GM20431 (cell line): ENCODE data around the gene SRSF9.
"Not testable (repeated sequence)": the region's sequence is repeated elsewhere in the genome, so short reads cannot be mapped to it uniquely, and the experiment has no call there.

Experiments used
- in situ Hi-C: fragments of 300-500 bp; cut with MseI, MboI; formaldehyde crosslinking; loops from one replicate; pipeline ENCODE4 v1.15.0; 2020; ENCODE audit warnings: low sequenced_read_pairs; ENCODE audit not compliant: unreplicated experiment

The SRSF9 gene, protein sequence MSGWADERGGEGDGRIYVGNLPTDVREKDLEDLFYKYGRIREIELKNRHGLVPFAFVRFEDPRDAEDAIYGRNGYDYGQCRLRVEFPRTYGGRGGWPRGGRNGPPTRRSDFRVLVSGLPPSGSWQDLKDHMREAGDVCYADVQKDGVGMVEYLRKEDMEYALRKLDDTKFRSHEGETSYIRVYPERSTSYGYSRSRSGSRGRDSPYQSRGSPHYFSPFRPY

DNA sequence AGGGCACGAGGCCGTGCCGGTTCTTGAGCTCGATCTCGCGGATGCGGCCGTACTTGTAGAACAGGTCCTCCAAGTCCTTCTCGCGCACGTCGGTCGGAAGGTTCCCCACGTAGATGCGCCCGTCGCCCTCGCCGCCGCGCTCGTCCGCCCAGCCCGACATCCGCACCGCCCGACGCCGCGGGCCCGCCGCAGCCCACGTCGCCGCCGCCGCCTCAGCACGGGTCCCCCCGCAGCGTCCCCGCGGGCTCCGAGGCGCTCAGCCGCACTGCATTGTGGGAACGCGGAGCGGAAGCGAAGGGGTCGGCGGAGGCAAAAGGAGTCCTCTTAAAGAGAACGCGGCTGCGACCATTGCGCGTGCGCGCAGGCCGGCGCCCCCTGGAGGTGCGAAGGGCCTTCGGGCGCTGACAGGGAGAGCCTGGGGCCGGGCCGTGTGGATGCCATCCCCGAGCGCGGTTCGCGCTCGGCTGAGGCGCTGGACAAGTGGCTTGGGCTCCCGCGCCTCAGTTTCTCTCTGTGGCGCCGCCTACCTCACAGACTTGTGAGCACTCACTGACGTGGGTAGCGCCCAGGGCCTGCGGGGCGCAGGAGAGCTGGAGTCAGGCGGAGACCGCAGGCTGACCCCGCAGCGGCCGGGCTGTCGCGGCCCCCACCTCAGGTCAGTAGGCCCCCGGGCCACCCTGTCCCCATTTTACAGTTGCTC is at the start of gene SRSF9:
SRSF9 (minus strand) TSS at position 299 of the 700 bp plus-strand sequence; CDS start at position 160, 139 bp downstream.
- in situ Hi-C loops: no loop called here

- in situ Hi-C loops: not testable (repeated sequence)
Observed at GRCh38 chr12:120519324-120519723, 49.8 kb upstream of the SRSF9 start.

- in situ Hi-C loops: no loop called here
Observed at GRCh38 chr12:120515496-120515895, 45.9 kb upstream of the SRSF9 start.

- in situ Hi-C loops: no loop called here
Observed at GRCh38 chr12:120514002-120514401, 44.5 kb upstream of the SRSF9 start.

DNA sequence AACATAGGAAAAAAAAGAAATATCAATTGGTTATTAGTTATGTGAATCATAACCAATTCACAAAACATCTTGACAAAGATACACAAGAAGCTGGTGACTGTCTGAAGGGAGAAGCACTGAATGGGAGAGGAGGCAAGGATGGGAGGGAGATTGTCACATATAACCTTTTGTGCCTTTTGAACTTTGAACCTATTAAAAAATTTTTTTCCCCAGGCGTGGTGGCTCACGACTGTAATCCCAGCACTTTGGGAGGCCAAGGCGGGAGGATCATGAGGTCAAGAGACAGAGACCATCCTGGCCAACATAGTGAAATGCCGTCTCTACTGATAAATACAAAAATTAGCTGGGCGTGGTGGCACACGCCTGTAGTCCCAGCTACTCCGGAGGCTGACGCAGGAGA is 39.0 kb upstream of the SRSF9 start:
- in situ Hi-C loops: no loop called here

DNA sequence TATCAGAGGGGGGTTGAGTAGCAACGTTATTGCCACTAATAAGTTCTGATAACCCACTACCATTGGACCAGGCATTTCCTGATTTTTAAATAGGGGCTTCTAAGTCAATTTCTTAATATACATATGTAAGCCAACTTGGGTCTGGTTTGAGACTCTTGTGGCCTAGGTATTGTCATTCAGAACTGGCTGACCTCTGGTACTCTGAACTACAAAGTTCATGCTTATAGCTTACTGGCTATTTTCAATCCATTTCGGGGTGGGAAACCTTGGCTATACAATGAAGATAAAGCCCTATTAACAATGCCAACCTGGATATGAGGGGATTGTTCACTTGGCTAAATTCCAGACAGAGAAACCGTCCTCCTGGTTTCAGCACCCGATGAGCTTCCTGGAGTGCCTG is 35.0 kb upstream of the SRSF9 start:
- in situ Hi-C loops: no loop called here

- in situ Hi-C loops: no loop called here
Observed at GRCh38 chr12:120500581-120500980, 31.0 kb upstream of the SRSF9 start.

- in situ Hi-C loops: no loop called here
Observed at GRCh38 chr12:120498870-120499515, 29.4 kb upstream of the SRSF9 start.

GRCh38 chr12:120497524-120498150 is 28.1 kb upstream of the SRSF9 start:
- in situ Hi-C loops: no loop called here

- in situ Hi-C loops: no loop called here
Observed at GRCh38 chr12:120496413-120497340, 27.1 kb upstream of the SRSF9 start.

DNA sequence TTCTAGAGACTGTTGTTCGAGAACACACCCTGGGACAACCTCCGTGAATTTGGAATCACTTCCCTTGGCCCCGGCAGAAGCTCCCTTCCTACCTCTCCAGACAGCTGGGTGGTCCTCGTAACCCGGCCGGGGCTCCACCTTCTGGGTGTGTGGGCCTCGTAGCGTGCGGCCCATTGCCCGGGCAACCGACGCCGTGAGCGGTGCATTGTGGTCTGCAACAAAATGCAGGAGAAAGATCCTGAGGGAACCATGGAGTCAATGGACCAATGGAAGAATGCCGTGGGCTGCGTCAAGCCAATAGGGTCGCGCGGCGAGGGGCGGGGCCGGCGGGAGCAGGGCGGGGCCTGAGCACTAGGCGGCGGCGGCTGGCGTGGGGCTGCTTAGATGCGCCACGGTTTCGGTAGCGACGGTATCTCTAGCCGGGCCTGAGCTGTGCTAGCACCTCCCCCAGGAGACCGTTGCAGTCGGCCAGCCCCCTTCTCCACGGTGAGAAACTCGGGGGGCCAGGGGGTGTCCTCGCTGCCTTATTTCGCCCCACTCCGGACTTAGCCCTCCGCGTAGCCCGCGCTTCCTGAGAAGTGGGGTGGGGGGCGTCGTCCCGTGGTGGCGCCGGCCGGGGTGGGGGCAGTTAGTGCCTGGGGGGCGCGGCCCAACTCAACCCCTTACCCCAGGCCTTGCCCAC is 26.3 kb upstream of the SRSF9 start, which contains the start of gene DYNLL1:
DYNLL1 (plus strand) TSS at position 383 of the 682 bp plus-strand sequence. CDS start 309 bp downstream, outside the sequence.
- in situ Hi-C loops: no loop called here

- in situ Hi-C loops: no loop called here
Observed at GRCh38 chr12:120495186-120495730, 25.7 kb upstream of the SRSF9 start.

DNA sequence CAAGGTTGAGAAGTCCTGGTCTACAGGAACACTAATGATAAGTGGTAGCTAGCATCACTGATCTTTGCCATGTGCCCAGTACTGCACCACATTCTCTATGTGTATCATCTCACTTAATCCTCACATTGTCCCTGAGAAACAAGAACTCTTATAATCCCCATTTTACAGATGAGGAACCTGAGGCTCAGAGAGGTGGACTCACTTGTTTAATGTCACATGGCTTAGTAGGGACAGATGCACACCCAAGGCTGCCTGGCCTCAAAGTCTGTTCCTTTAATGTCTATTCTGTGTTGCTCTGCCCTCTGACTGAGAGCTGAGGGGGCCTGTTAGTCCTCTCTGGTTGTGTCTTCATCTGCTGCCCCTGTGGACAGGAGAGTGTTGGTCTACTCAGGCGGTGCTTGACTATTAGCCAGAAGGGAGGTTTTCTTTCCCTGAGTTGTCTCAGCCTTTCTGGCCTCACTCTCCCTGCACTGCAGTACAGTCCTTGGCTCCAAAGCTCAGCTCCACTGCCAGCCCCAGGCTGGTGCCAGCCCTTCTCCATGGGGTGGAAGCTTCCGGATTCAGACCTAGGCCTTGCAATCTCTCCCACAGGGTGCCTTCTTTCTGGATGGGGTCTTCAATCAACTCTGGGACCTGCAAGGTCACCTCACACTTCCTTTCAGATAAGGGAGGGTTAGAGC is 21.4 kb upstream of the SRSF9 start:
- in situ Hi-C loops: no loop called here

GRCh38 chr12:120490325-120490724 is 20.8 kb upstream of the SRSF9 start:
- in situ Hi-C loops: no loop called here

DNA sequence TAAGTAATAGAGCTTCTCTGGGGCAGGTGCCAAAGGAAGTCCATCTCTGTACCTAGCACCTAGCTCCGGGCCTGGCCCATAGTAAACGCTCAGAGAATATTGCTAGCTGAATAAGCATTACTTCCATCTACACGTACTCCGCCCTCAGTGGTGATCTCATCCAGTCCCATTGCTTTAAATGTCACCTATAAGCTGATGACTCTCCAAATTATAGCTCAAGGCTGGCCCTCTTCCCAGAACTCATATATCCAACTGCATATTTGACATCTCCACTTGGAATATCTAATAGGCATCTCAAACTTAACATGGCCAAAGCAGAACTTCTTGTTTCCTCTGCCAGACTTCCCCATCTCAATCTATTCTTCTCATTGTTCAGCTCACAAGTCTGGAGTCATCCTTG is 19.5 kb upstream of the SRSF9 start:
- in situ Hi-C loops: no loop called here

GRCh38 chr12:120488057-120488640 is 18.6 kb upstream of the SRSF9 start:
- in situ Hi-C loops: no loop called here

- in situ Hi-C loops: not testable (repeated sequence)
Observed at GRCh38 chr12:120487552-120487951, 18.0 kb upstream of the SRSF9 start.
